Neural cell (in vitro differentiated cells): Measurements from ENCODE around the gene WNT3. TPM values are rescaled to one million over a fixed set of nuclear protein-coding genes. Genes with fewer than 3 reads are reported as not detected.

Experiments used
- H2AFZ ChIP-seq: fragments of 200-600, 300-800 bp; sonication (generic), shearing (Covaris generic); 2 replicates; pipeline ENCODE4 v1.6.0; 2014; ENCODE audit warnings: low read depth, mild to moderate bottlenecking, antibody characterized with exemption, low read length, moderate library complexity
- H3F3A ChIP-seq: fragments of 200-600 bp; shearing (Covaris generic); 2 replicates; pipeline ENCODE4 v1.6.1; 2016; ENCODE audit warnings: mild to moderate bottlenecking, moderate library complexity, mixed read lengths, antibody characterized with exemption, low read length; ENCODE audit not compliant: insufficient read depth, poor library complexity, severe bottlenecking
- H3K27ac ChIP-seq: fragments of 200-600, 300-800 bp; sonication (generic), shearing (Covaris generic); 2 replicates; pipeline ENCODE4 v1.5.1; 2014; ENCODE audit warnings: mild to moderate bottlenecking, low read length, moderate library complexity
- H3K27me3 ChIP-seq: fragments of 300-800, 200-600 bp; sonication (generic), shearing (Covaris generic); 2 replicates; pipeline ENCODE4 v1.6.0; 2014; ENCODE audit warnings: mild to moderate bottlenecking, low read depth, low read length, moderate library complexity; ENCODE audit not compliant: insufficient read depth
- H3K36me3 ChIP-seq: fragments of 300-800, 200-600 bp; sonication (generic), shearing (Covaris generic); 2 replicates; pipeline ENCODE4 v1.5.1; 2014; ENCODE audit warnings: mild to moderate bottlenecking, antibody characterized with exemption, low read length, moderate library complexity; ENCODE audit not compliant: insufficient read depth
- H3K4me2 ChIP-seq: fragments of 300-800, 200-600 bp; sonication (generic), shearing (Covaris generic); 2 replicates; pipeline ENCODE4 v1.6.0; 2014; ENCODE audit warnings: mild to moderate bottlenecking, low read length
- H3K4me3 ChIP-seq: fragments of 300-800, 200-600 bp; sonication (generic), shearing (Covaris generic); 2 replicates; pipeline ENCODE4 v1.5.1; 2014; ENCODE audit warnings: mild to moderate bottlenecking, low read length, moderate library complexity
- H3K79me2 ChIP-seq: fragments of 200-600 bp; shearing (Covaris generic); replicated peaks from 2 replicates; pipeline ENCODE4 v1.6.0; 2014; ENCODE audit warnings: mild to moderate bottlenecking, low read length, moderate library complexity; ENCODE audit not compliant: insufficient read depth
- H3K9ac ChIP-seq: fragments of 300-800, 200-600 bp; sonication (generic), shearing (Covaris generic); 2 replicates; pipeline ENCODE4 v1.6.1; 2016; ENCODE audit warnings: mild to moderate bottlenecking, low read length, mixed read lengths
- H3K9me2 ChIP-seq: fragments of 200-600 bp; shearing (Covaris generic); 2 replicates; pipeline ENCODE4 v1.6.1; 2016; ENCODE audit warnings: mild to moderate bottlenecking, low read length, mixed read lengths; ENCODE audit not compliant: insufficient read depth
- H3K9me3 ChIP-seq: fragments of 200-600, 300-800 bp; sonication (generic), shearing (Covaris generic); 2 replicates; pipeline ENCODE4 v1.6.1; 2016; ENCODE audit warnings: mild to moderate bottlenecking, mixed run types, low read length, moderate library complexity, mixed read lengths
- H4K20me1 ChIP-seq: fragments of 200-600 bp; shearing (Covaris generic); 2 replicates; pipeline ENCODE4 v1.6.1; 2016; ENCODE audit warnings: mild to moderate bottlenecking, mixed run types; ENCODE audit not compliant: insufficient read depth
- CTCF ChIP-seq: fragments of 450-650 bp; IDR thresholded peaks from 2 replicates; pipeline ENCODE4 v1.5.1; 2014; ENCODE audit warnings: antibody characterized with exemption, mild to moderate bottlenecking, moderate library complexity; ENCODE audit not compliant: poor library complexity, severe bottlenecking
- EP300 ChIP-seq: fragments of 450-650 bp; conservative IDR thresholded peaks from 2 replicates; pipeline ENCODE4 v1.6.1; 2014; ENCODE audit warnings: antibody characterized with exemption, mild to moderate bottlenecking, moderate library complexity; ENCODE audit not compliant: poor library complexity, severe bottlenecking
- EZH2 ChIP-seq: fragments of 200-600, 300-800 bp; shearing (Covaris generic), sonication (generic); IDR thresholded peaks from 2 replicates; pipeline ENCODE4 v1.6.1; 2014; ENCODE audit warnings: antibody characterized with exemption, low read length, borderline replicate concordance, mild to moderate bottlenecking; ENCODE audit not compliant: insufficient read depth, poor library complexity, severe bottlenecking
- MXI1 ChIP-seq: fragments of 450-650 bp; conservative IDR thresholded peaks from 2 replicates; pipeline ENCODE4 v1.6.1; 2014; ENCODE audit warnings: antibody characterized with exemption, mild to moderate bottlenecking; ENCODE audit not compliant: poor library complexity, severe bottlenecking
- POLR2AphosphoS5 ChIP-seq: IDR thresholded peaks from 2 replicates; pipeline ENCODE4 v1.6.1; 2012
- RAD21 ChIP-seq: fragments of 450-650 bp; conservative IDR thresholded peaks from 2 replicates; pipeline ENCODE4 v1.6.1; 2014; ENCODE audit warnings: antibody characterized with exemption, mild to moderate bottlenecking, moderate library complexity
- SMC3 ChIP-seq: fragments of 450-650 bp; conservative IDR thresholded peaks from 2 replicates; pipeline ENCODE4 v1.6.1; 2014; ENCODE audit warnings: antibody characterized with exemption, mild to moderate bottlenecking, moderate library complexity; ENCODE audit not compliant: poor library complexity
- TAF1 ChIP-seq: IDR thresholded peaks from 2 replicates; pipeline ENCODE4 v1.6.1; 2012; ENCODE audit warnings: low read depth
- polyA plus RNA-seq: library from polyadenylated mRNA; depleted of rRNA; stranded (reverse); fragments of >200 nt; gene quantifications from 2 replicates; pipeline ENCODE4 v1.2.3, GENCODE V29; 2014
- TF ChIP-seq, protein P1 (sequence below): IDR thresholded peaks from 2 replicates; pipeline ENCODE4 v1.6.1; 2012; ENCODE audit warnings: borderline replicate concordance

Gene WNT3
- polyA plus RNA-seq, 1 donor from 2014 or later, result 7.6 TPM

- no peak overlapping the region for H3K27ac ChIP-seq
- no peaks in the 10 kb centered on the region for H3K79me2 ChIP-seq
- H3K9me2 ChIP-seq, result no peaks in the 10 kb centered on the region
- H3F3A ChIP-seq, result no peaks in the 10 kb centered on the region
- H3K9me3 ChIP-seq, result no peaks in the 10 kb centered on the region
- peaks cover 79% of the 10 kb centered on the region for H3K27me3 ChIP-seq
- no peak overlapping the region for H3K9ac ChIP-seq
- H4K20me1 ChIP-seq, result no peaks in the 10 kb centered on the region
- no peaks in the 10 kb centered on the region for H3K36me3 ChIP-seq
- no peak overlapping the region for H2AFZ ChIP-seq
- TF ChIP-seq SMC3, result no peak
- no peak for TF ChIP-seq EZH2
- TF ChIP-seq TAF1, result no peak
- TF ChIP-seq MXI1, result no peak
- no peak for TF ChIP-seq EP300
- TF ChIP-seq CTCF, result no peak
- no peak for TF ChIP-seq RAD21
- no peak for TF ChIP-seq POLR2AphosphoS5
- TF ChIP-seq, protein P1, sequence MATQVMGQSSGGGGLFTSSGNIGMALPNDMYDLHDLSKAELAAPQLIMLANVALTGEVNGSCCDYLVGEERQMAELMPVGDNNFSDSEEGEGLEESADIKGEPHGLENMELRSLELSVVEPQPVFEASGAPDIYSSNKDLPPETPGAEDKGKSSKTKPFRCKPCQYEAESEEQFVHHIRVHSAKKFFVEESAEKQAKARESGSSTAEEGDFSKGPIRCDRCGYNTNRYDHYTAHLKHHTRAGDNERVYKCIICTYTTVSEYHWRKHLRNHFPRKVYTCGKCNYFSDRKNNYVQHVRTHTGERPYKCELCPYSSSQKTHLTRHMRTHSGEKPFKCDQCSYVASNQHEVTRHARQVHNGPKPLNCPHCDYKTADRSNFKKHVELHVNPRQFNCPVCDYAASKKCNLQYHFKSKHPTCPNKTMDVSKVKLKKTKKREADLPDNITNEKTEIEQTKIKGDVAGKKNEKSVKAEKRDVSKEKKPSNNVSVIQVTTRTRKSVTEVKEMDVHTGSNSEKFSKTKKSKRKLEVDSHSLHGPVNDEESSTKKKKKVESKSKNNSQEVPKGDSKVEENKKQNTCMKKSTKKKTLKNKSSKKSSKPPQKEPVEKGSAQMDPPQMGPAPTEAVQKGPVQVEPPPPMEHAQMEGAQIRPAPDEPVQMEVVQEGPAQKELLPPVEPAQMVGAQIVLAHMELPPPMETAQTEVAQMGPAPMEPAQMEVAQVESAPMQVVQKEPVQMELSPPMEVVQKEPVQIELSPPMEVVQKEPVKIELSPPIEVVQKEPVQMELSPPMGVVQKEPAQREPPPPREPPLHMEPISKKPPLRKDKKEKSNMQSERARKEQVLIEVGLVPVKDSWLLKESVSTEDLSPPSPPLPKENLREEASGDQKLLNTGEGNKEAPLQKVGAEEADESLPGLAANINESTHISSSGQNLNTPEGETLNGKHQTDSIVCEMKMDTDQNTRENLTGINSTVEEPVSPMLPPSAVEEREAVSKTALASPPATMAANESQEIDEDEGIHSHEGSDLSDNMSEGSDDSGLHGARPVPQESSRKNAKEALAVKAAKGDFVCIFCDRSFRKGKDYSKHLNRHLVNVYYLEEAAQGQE, result no peak
- peak overlapping the region; percentile 70 for H3K4me3 ChIP-seq
- H3K4me2 ChIP-seq, result no peak overlapping the region
Measured at GRCh38 chr17:46850688-46851028, 32.2 kb upstream of the WNT3 start.

- Histone ChIP-seq H3K36me3 (no peaks in the 10 kb centered on the region), H3K79me2 (no peaks in the 10 kb centered on the region), H3K9ac (no peak overlapping the region), H3K9me2 (no peaks in the 10 kb centered on the region), H3K4me2 (no peak overlapping the region), H3K27me3 (peaks cover 73% of the 10 kb centered on the region), H2AFZ (no peak overlapping the region), H3K9me3 (no peaks in the 10 kb centered on the region), H3K4me3 (no peak overlapping the region), H3K27ac (no peak overlapping the region), H3F3A (no peaks in the 10 kb centered on the region), H4K20me1 (no peaks in the 10 kb centered on the region)
- no peak for TF ChIP-seq EZH2
- no peak for TF ChIP-seq TAF1
- no peak for TF ChIP-seq POLR2AphosphoS5
- no peak for TF ChIP-seq CTCF
- TF ChIP-seq, protein P1, result no peak
- TF ChIP-seq SMC3, result no peak
- no peak for TF ChIP-seq MXI1
- TF ChIP-seq RAD21, result no peak
- no peak for TF ChIP-seq EP300
Measured at GRCh38 chr17:46848534-46848933, 30.0 kb upstream of the WNT3 start.
